Brain microvascular endothelial cell (primary cell): ENCODE results near the gene LIN52.

Source experiments
- DNase-seq: peaks from one replicate; pipeline ENCODE4 v3.0.0-alpha.2; 2020
- H3K27ac ChIP-seq: fragments of 250-450 bp; sonication (Bioruptor Pico); 2 replicates; pipeline ENCODE4 v1.5.1; 2020; ENCODE audit warnings: mild to moderate bottlenecking, moderate library complexity
- H3K27me3 ChIP-seq: fragments of 250-450 bp; sonication (Bioruptor Pico); replicated peaks from 2 replicates; pipeline ENCODE4 v1.5.1; 2020; ENCODE audit warnings: mild to moderate bottlenecking
- H3K36me3 ChIP-seq: fragments of 250-450 bp; sonication (Bioruptor Pico); replicated peaks from 2 replicates; pipeline ENCODE4 v1.5.1; 2020; ENCODE audit warnings: mild to moderate bottlenecking
- H3K4me3 ChIP-seq: 2 replicates; pipeline ENCODE4 v1.5.1; 2011; ENCODE audit warnings: low read depth, mild to moderate bottlenecking, control low read depth, low read length, moderate library complexity
- CTCF ChIP-seq: IDR thresholded peaks from 2 replicates; pipeline ENCODE4 v1.5.1; 2011; ENCODE audit warnings: low read depth, mild to moderate bottlenecking, moderate library complexity, low read length, control low read depth, inconsistent platforms; ENCODE audit errors: missing control alignments
- in situ Hi-C: cut with HindIII; loops from 2 replicates; pipeline ENCODE4 v1.10.0; 2017; ENCODE audit warnings: low sequenced_read_pairs, low pct_ligation_motif_present

Gene LIN52

GRCh38 chr14:74208642-74209041 is 123.9 kb downstream of the LIN52 start:
- no peak for TF ChIP-seq CTCF
- DNase-seq: no peak
- Histone ChIP-seq H3K27ac (no peak overlapping the region), H3K4me3 (no peak overlapping the region), H3K36me3 (no peaks in the 10 kb centered on the region), H3K27me3 (no peaks in the 10 kb centered on the region)
- in situ Hi-C loops: no loop called here

- Histone ChIP-seq H3K27ac (no peak overlapping the region), H3K4me3 (no peak overlapping the region), H3K27me3 (no peaks in the 10 kb centered on the region), H3K36me3 (no peaks in the 10 kb centered on the region)
- TF ChIP-seq CTCF: no peak
- in situ Hi-C loops: no loop called here
- DNase-seq: no peak
Measured at GRCh38 chr14:74211945-74212580, 127.3 kb downstream of the LIN52 start.

GRCh38 chr14:74213907-74214803 is 129.4 kb downstream of the LIN52 start:
- no peak overlapping the region for H3K27ac ChIP-seq
- H3K36me3 ChIP-seq: no peaks in the 10 kb centered on the region
- H3K27me3 ChIP-seq: peaks cover 9% of the 10 kb centered on the region
- TF ChIP-seq CTCF: no peak
- H3K4me3 ChIP-seq: no peak overlapping the region
- in situ Hi-C loops: no loop called here
- no peak for DNase-seq

- no peak for DNase-seq
- Histone ChIP-seq H3K36me3 (no peaks in the 10 kb centered on the region), H3K27me3 (peaks cover 11% of the 10 kb centered on the region), H3K27ac (no peak overlapping the region), H3K4me3 (no peak overlapping the region)
- in situ Hi-C loops: no loop called here
- no peak for TF ChIP-seq CTCF
Measured at GRCh38 chr14:74216671-74217070, 131.9 kb downstream of the LIN52 start.

- in situ Hi-C loops: no loop called here
- peak; percentile 40 for DNase-seq
- H3K27me3 ChIP-seq: peaks cover 11% of the 10 kb centered on the region
- H3K36me3 ChIP-seq: no peaks in the 10 kb centered on the region
- no peak overlapping the region for H3K4me3 ChIP-seq
- peak; percentile 97 for TF ChIP-seq CTCF
- H3K27ac ChIP-seq: no peak overlapping the region
Measured at GRCh38 chr14:74217672-74218448, 133.1 kb downstream of the LIN52 start.
